HepG2 (cell line): Measurements from ENCODE around the gene SLC1A2.

Source experiments
- MAF1 ChIP-seq: sonication (generic); formaldehyde crosslinking; IDR thresholded peaks from 2 replicates; pipeline ENCODE4 v1.5.0; 2020; ENCODE audit warnings: missing genetic modification reagents, borderline replicate concordance
- NCOR1 ChIP-seq: fragments of 200-600 bp; sonication (generic); IDR thresholded peaks from 2 replicates; pipeline ENCODE4 v1.7.0; 2017; ENCODE audit warnings: antibody characterized with exemption, low read length, borderline replicate concordance

- TF ChIP-seq MAF1, result no peak
- TF ChIP-seq NCOR1, result no peak
These were observed 148.3 kb downstream of the SLC1A2 start for GRCh38 chr11:35271031-35271430.
